Measurements from ENCODE around the gene CCDC77.

Gene CCDC77

GRCh38 chr12:388541-389141 lies 12.8 kb upstream of the CCDC77 start:
- Histone ChIP-seq H3K9ac (ENCODE audit: low read length) (peak overlapping the region; percentile 99), H2AFZ (ENCODE audit: low read depth, low read length) (no peak overlapping the region), H3K9me3 (ENCODE audit: control insufficient read depth, low read length) (no peaks in the 10 kb centered on the region), H4K91ac (ENCODE audit: low read length) (peak overlapping the region; percentile 56), H3K36me3 (ENCODE audit: control insufficient read depth in 1 of 2, insufficient read depth in 2 of 2, low read depth in 1 of 2, low read length in 2 of 2) (peaks cover 5 to 18% of the 10 kb centered on the region in 2 experiments), H3K4me1 (ENCODE audit: control insufficient read depth, insufficient read depth, low read depth, low read length) (peaks cover 3% of the 10 kb centered on the region), H2BK12ac (ENCODE audit: low read length in 2 of 2) (no peak overlapping the region), H3K23ac (ENCODE audit: low read length in 2 of 2) (no peak overlapping the region), H3K4me2 (ENCODE audit: low read length, poor library complexity, severe bottlenecking) (peak overlapping the region; percentile 59), H3K27me3 (ENCODE audit: control insufficient read depth in 1 of 2, insufficient read depth in 1 of 2, low read length in 2 of 2) (no peaks in the 10 kb centered on the region), H2BK5ac (ENCODE audit: low read depth, low read length, poor library complexity, severe bottlenecking) (peak overlapping the region; percentile 5), H2AK5ac (ENCODE audit: low read length, severe bottlenecking) (no peak overlapping the region), H3K18ac (ENCODE audit: low read depth in 1 of 2, low read length in 2 of 2) (peak overlapping the region; percentile 59 to 64), H3K4ac (ENCODE audit: low read depth in 1 of 2, low read length in 2 of 2) (peak overlapping the region in 1 of 2 experiments; percentile 60), H2BK120ac (ENCODE audit: low read depth, low read length) (peak overlapping the region; percentile 61), H3K4me3 (ENCODE audit: insufficient read depth in 1 of 2, low read depth in 1 of 2, low read length in 2 of 2) (peak overlapping the region; percentile 92 to 99), H3K14ac (ENCODE audit: low read length in 2 of 2) (peak overlapping the region in 1 of 2 experiments; percentile 28), H4K8ac (ENCODE audit: low read length) (peak overlapping the region; percentile 19), H3K27ac (ENCODE audit: low read length, poor library complexity, severe bottlenecking) (peak overlapping the region; percentile 100), H2BK15ac (ENCODE audit: low read depth, poor library complexity, severe bottlenecking) (no peak overlapping the region), H3K79me1 (replicated peaks; ENCODE audit: low read length, poor library complexity, severe bottlenecking) (peaks cover 6% of the 10 kb centered on the region)
- WGBS = under 1% methylated on average over 34 of the region's 35 CpGs
- DNase-seq = peak; percentile 60

- H3K9ac ChIP-seq (ENCODE audit: low read length) = peak within 1 kb of the TSS; percentile 99
- DNase-seq = peak; percentile 98
- H3K14ac ChIP-seq (ENCODE audit: low read length in 2 of 2) = peak within 1 kb of the TSS; percentile 28 to 93
- no peaks in the 10 kb centered on the region for H3K9me3 ChIP-seq (ENCODE audit: control insufficient read depth, low read length)
- peak within 1 kb of the TSS; percentile 100 for H4K91ac ChIP-seq (ENCODE audit: low read length)
- peak within 1 kb of the TSS; percentile 92 to 99 for H3K4me3 ChIP-seq (ENCODE audit: insufficient read depth in 1 of 2, low read depth in 1 of 2, low read length in 2 of 2)
- H3K79me1 ChIP-seq (replicated peaks; ENCODE audit: low read length, poor library complexity, severe bottlenecking) = peaks cover 3% of the 10 kb centered on the region
- 3% methylated on average over 44 of the region's 53 CpGs for WGBS
- peak within 1 kb of the TSS; percentile 94 for H2BK5ac ChIP-seq (ENCODE audit: low read depth, low read length, poor library complexity, severe bottlenecking)
- peak within 1 kb of the TSS; percentile 63 for H2AK5ac ChIP-seq (ENCODE audit: low read length, severe bottlenecking)
- peak within 1 kb of the TSS; percentile 93 to 99 for H3K4ac ChIP-seq (ENCODE audit: low read depth in 1 of 2, low read length in 2 of 2)
- peak within 1 kb of the TSS; percentile 99 to 100 for H3K18ac ChIP-seq (ENCODE audit: low read depth in 1 of 2, low read length in 2 of 2)
- peak within 1 kb of the TSS; percentile 100 for H2BK15ac ChIP-seq (ENCODE audit: low read depth, poor library complexity, severe bottlenecking)
- peak within 1 kb of the TSS; percentile 78 to 98 for H2BK12ac ChIP-seq (ENCODE audit: low read length in 2 of 2)
- peak within 1 kb of the TSS in 1 of 2 experiments; percentile 86 for H3K23ac ChIP-seq (ENCODE audit: low read length in 2 of 2)
- peak within 1 kb of the TSS; percentile 100 for H3K27ac ChIP-seq (ENCODE audit: low read length, poor library complexity, severe bottlenecking)
- peak within 1 kb of the TSS; percentile 94 for H2AFZ ChIP-seq (ENCODE audit: low read depth, low read length)
- H3K27me3 ChIP-seq (ENCODE audit: control insufficient read depth in 1 of 2, insufficient read depth in 1 of 2, low read length in 2 of 2) = no peaks in the 10 kb centered on the region
- peaks cover 1% of the 10 kb centered on the region for H3K4me1 ChIP-seq (ENCODE audit: control insufficient read depth, insufficient read depth, low read depth, low read length)
- peaks cover 2 to 10% of the 10 kb centered on the region in 2 experiments for H3K36me3 ChIP-seq (ENCODE audit: control insufficient read depth in 1 of 2, insufficient read depth in 2 of 2, low read depth in 1 of 2, low read length in 2 of 2)
- H4K8ac ChIP-seq (ENCODE audit: low read length) = peak within 1 kb of the TSS; percentile 99
- H3K4me2 ChIP-seq (ENCODE audit: low read length, poor library complexity, severe bottlenecking) = peak within 1 kb of the TSS; percentile 70
- peak within 1 kb of the TSS; percentile 96 for H2BK120ac ChIP-seq (ENCODE audit: low read depth, low read length)
Observed at GRCh38 chr12:389142-390096, 12.0 kb upstream of the CCDC77 start, which contains the start of gene KDM5A. Gene KDM5A (minus strand): TSS chr12:389320. CDS start chr12:389091, 229 bp downstream.

- Histone ChIP-seq H3K14ac (ENCODE audit: low read length in 2 of 2) (no peak overlapping the region), H2AFZ (ENCODE audit: low read depth, low read length) (no peak overlapping the region), H3K27me3 (ENCODE audit: control insufficient read depth in 1 of 2, insufficient read depth in 1 of 2, low read length in 2 of 2) (no peaks in the 10 kb centered on the region), H2AK5ac (ENCODE audit: low read length, severe bottlenecking) (no peak overlapping the region), H4K91ac (ENCODE audit: low read length) (no peak overlapping the region), H3K4me2 (ENCODE audit: low read length, poor library complexity, severe bottlenecking) (peak overlapping the region; percentile 92), H3K36me3 (ENCODE audit: control insufficient read depth in 1 of 2, insufficient read depth in 2 of 2, low read depth in 1 of 2, low read length in 2 of 2) (no peaks in the 10 kb centered on the region), H3K23ac (ENCODE audit: low read length in 2 of 2) (no peak overlapping the region), H3K27ac (ENCODE audit: low read length, poor library complexity, severe bottlenecking) (no peak overlapping the region), H3K9me3 (ENCODE audit: control insufficient read depth, low read length) (no peaks in the 10 kb centered on the region), H2BK12ac (ENCODE audit: low read length in 2 of 2) (no peak overlapping the region), H3K4me3 (ENCODE audit: insufficient read depth in 1 of 2, low read depth in 1 of 2, low read length in 2 of 2) (peak overlapping the region in 1 of 2 experiments; percentile 88), H3K79me1 (replicated peaks; ENCODE audit: low read length, poor library complexity, severe bottlenecking) (peaks cover 14% of the 10 kb centered on the region), H3K18ac (ENCODE audit: low read depth in 1 of 2, low read length in 2 of 2) (no peak overlapping the region), H2BK120ac (ENCODE audit: low read depth, low read length) (no peak overlapping the region), H2BK15ac (ENCODE audit: low read depth, poor library complexity, severe bottlenecking) (no peak overlapping the region), H3K9ac (ENCODE audit: low read length) (peak overlapping the region; percentile 86), H4K8ac (ENCODE audit: low read length) (peak overlapping the region; percentile 21), H3K4ac (ENCODE audit: low read depth in 1 of 2, low read length in 2 of 2) (no peak overlapping the region), H3K4me1 (ENCODE audit: control insufficient read depth, insufficient read depth, low read depth, low read length) (no peaks in the 10 kb centered on the region), H2BK5ac (ENCODE audit: low read depth, low read length, poor library complexity, severe bottlenecking) (no peak overlapping the region)
- 73% methylated on average over 6 of the region's 8 CpGs for WGBS
- no peak for DNase-seq
Observed at GRCh38 chr12:400828-401227, 616 bp upstream of the CCDC77 start.

GRCh38 chr12:402029-402389 lies 565 bp downstream of the CCDC77 start:
- no peak overlapping the region for H3K4ac ChIP-seq (ENCODE audit: low read depth in 1 of 2, low read length in 2 of 2)
- no peak overlapping the region for H2AK5ac ChIP-seq (ENCODE audit: low read length, severe bottlenecking)
- no peak overlapping the region for H3K18ac ChIP-seq (ENCODE audit: low read depth in 1 of 2, low read length in 2 of 2)
- H2BK15ac ChIP-seq (ENCODE audit: low read depth, poor library complexity, severe bottlenecking) = no peak overlapping the region
- H3K9me3 ChIP-seq (ENCODE audit: control insufficient read depth, low read length) = no peaks in the 10 kb centered on the region
- no peak overlapping the region for H3K27ac ChIP-seq (ENCODE audit: low read length, poor library complexity, severe bottlenecking)
- no peak overlapping the region for H2AFZ ChIP-seq (ENCODE audit: low read depth, low read length)
- H3K27me3 ChIP-seq (ENCODE audit: control insufficient read depth in 1 of 2, insufficient read depth in 1 of 2, low read length in 2 of 2) = no peaks in the 10 kb centered on the region
- peak overlapping the region; percentile 75 to 88 for H3K4me3 ChIP-seq (ENCODE audit: insufficient read depth in 1 of 2, low read depth in 1 of 2, low read length in 2 of 2)
- no peaks in the 10 kb centered on the region for H3K36me3 ChIP-seq (ENCODE audit: control insufficient read depth in 1 of 2, insufficient read depth in 2 of 2, low read depth in 1 of 2, low read length in 2 of 2)
- no peak overlapping the region for H3K14ac ChIP-seq (ENCODE audit: low read length in 2 of 2)
- no peak overlapping the region for H3K23ac ChIP-seq (ENCODE audit: low read length in 2 of 2)
- 2% methylated on average over 6 of the region's 8 CpGs for WGBS
- no peak overlapping the region for H2BK5ac ChIP-seq (ENCODE audit: low read depth, low read length, poor library complexity, severe bottlenecking)
- H4K91ac ChIP-seq (ENCODE audit: low read length) = no peak overlapping the region
- no peaks in the 10 kb centered on the region for H3K4me1 ChIP-seq (ENCODE audit: control insufficient read depth, insufficient read depth, low read depth, low read length)
- H4K8ac ChIP-seq (ENCODE audit: low read length) = no peak overlapping the region
- DNase-seq = peak; percentile 55
- H3K79me1 ChIP-seq (replicated peaks; ENCODE audit: low read length, poor library complexity, severe bottlenecking) = peaks cover 19% of the 10 kb centered on the region
- H3K9ac ChIP-seq (ENCODE audit: low read length) = peak overlapping the region; percentile 86
- no peak overlapping the region for H2BK120ac ChIP-seq (ENCODE audit: low read depth, low read length)
- peak overlapping the region; percentile 92 for H3K4me2 ChIP-seq (ENCODE audit: low read length, poor library complexity, severe bottlenecking)
- H2BK12ac ChIP-seq (ENCODE audit: low read length in 2 of 2) = no peak overlapping the region

Measured in mesenchymal stem cell (in vitro differentiated cells and primary cell).